ENCODE data around the gene KPNA6. TPM values are rescaled to one million over a fixed set of nuclear protein-coding genes. Genes with fewer than 3 reads are reported as not detected.
"Not testable (repeated sequence)": the region's sequence is repeated elsewhere in the genome, so short reads cannot be mapped to it uniquely, and the experiment has no call there.

Gene KPNA6
- total RNA-seq, 1 donor from 2014 or later = 39.9 TPM

DNA sequence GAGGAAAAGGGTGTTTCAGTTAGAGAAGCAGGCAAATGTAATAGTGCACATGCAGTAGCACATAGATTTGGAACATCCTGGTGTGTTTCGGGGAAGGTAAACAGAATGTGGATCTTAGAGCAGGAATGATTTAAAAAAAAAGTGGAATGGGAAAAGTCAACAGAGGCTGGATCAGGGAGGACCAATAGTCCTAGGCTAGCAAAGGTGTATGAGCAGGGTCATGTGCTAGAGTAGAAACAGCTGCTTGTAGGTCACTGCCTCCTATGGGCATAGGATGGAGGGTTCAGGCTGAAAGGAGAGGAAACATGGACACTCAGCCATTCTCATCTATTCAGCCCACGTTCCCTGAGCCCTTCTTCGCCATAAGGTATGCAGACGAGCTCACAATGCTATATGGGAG is 3.7 kb upstream of the KPNA6 start:
- DNase-seq (ENCODE audit: low read depth) = no peak
- TF ChIP-seq, protein P1, sequence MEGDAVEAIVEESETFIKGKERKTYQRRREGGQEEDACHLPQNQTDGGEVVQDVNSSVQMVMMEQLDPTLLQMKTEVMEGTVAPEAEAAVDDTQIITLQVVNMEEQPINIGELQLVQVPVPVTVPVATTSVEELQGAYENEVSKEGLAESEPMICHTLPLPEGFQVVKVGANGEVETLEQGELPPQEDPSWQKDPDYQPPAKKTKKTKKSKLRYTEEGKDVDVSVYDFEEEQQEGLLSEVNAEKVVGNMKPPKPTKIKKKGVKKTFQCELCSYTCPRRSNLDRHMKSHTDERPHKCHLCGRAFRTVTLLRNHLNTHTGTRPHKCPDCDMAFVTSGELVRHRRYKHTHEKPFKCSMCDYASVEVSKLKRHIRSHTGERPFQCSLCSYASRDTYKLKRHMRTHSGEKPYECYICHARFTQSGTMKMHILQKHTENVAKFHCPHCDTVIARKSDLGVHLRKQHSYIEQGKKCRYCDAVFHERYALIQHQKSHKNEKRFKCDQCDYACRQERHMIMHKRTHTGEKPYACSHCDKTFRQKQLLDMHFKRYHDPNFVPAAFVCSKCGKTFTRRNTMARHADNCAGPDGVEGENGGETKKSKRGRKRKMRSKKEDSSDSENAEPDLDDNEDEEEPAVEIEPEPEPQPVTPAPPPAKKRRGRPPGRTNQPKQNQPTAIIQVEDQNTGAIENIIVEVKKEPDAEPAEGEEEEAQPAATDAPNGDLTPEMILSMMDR (conservative IDR thresholded peaks at IDR 0.05; ENCODE audit: low read depth, low read length) = no peak
- no peak overlapping the region for H3K4me3 ChIP-seq (ENCODE audit: low read depth, low read length)

DNA sequence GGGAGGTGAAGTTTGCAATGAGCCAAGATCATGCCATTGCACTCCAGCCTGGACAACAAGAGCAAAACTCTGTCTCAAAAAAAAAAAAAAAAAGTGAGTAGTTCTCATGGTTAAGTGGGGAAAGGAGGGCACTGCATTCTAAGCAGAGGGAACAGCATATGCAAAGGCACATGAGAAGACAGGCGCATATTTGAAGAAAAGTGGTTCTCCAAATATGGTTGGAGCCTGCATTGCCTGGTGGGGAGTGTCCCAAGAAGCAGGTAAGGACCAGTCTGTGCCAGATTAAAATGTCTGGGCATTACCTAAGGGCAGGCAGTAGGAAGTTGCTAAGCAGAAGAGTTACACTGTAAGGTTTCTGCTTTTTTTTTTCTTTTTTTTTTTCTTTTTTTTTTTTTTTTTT is 2.5 kb upstream of the KPNA6 start:
- H3K4me3 ChIP-seq (ENCODE audit: low read depth, low read length) = no peak overlapping the region
- TF ChIP-seq, protein P1 (conservative IDR thresholded peaks at IDR 0.05; ENCODE audit: low read depth, low read length) = no peak
- no peak for DNase-seq (ENCODE audit: low read depth)

DNA sequence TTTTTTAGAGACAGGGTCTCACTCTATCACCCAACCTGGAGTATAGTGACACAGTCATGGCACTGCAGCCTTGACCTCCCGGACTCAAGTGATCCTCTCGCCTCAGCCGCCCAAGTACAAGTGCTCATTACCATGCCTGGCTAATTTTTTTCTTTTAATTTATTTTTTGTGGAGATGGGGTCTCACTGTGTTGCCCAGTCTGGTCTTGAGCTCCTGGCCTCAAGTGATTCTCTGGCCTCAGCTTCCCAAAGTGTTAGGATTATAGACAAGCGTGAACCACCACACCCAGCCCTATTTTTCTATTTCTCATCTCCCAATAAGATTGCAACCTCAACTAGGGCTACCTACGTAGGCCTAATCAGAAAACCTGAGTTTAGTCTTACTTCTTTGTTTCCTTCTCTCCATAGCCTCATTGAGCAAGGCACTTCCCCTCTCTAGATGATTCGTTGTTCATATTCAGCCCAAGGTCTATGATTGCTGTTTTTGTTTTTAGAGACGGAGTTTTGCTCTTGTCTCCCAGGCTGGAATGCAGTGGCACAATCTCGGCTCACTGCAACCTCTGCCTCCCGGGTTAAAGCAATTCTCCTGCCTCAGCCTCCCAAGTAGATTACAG is 1.1 kb upstream of the KPNA6 start:
- TF ChIP-seq, protein P1 (conservative IDR thresholded peaks at IDR 0.05; ENCODE audit: low read depth, low read length) = no peak
- no peak for DNase-seq (ENCODE audit: low read depth)
- H3K4me3 ChIP-seq (ENCODE audit: low read depth, low read length) = no peak overlapping the region

DNA sequence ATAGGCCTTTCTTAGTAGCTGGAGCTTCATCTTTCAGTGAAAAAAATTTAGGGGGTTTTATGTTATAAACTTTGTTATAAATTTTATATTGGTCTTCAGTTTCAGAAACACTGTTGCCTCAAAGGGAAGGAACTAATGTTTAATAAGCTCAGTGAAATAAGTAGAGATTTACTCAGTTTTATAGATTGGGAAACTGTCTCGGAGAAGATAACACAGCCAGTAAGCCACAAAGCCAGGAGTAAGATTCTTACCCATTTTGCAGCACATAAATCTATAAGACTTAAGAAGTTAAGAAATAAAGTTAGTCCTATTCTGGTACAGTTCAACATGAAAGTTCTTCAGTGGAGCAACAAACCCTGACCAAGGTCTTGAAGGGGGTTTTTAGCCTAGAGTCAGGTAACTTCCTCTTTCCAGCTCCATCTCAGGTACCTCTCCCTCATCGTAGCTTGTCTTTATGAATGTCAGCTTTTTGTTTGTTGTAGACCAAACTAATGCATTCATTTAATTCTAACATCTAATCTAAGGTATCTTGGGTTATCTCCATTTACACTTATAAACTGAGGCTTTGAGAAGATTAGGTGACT is 3.3 kb downstream of the KPNA6 start:
- H3K4me3 ChIP-seq (ENCODE audit: low read depth, low read length) = no peak overlapping the region
- TF ChIP-seq, protein P1 (conservative IDR thresholded peaks at IDR 0.05; ENCODE audit: low read depth, low read length) = no peak
- no peak for DNase-seq (ENCODE audit: low read depth)

DNA sequence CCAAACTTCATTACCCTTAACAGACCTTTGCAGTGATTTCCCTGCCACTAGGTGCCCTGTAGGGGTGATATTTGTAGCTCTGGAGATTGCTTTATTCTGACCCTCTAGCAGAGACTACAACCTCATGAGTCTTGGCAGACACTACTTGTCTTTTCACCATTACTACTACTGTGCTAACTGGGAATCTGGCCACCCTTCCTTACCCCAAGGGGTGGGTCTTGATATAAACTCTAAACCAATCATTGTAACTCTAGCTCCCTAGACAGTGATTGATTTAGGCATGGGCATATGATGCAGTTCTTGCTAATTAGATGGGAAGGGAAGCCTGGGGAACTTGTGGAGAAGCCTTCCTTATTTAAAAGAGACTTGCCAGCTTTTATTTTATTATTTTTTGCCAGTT is 3.9 kb downstream of the KPNA6 start:
- DNase-seq (ENCODE audit: low read depth) = no peak
- TF ChIP-seq, protein P1 (conservative IDR thresholded peaks at IDR 0.05; ENCODE audit: low read depth, low read length) = no peak
- H3K4me3 ChIP-seq (ENCODE audit: low read depth, low read length) = no peak overlapping the region

DNA sequence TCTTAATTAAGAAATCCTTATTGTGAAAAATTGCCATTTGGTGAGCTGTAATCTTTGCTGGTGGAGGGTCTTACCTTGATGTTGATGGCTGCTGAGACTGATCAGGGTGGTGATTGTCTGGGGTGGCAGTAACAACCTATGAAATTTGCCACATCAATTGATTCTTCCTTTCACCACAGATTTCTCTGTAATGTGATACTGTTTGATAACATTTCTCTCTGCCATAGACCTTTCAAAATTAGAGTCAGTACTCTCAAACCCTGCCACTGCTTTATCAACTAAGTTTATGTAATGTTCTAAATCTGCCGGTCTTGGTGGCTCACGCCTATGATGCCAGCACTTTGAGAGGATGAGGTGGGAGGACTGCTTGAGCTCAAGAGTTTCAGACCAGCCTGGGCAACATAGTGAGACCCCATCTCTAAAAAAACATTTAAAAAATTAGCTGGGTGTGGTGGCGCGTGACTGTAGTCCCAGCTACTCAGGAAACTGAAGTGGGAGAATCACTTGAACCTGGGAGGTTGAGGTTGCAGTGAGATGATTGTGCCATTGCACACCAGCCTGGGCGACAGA is 5.0 kb downstream of the KPNA6 start:
- H3K4me3 ChIP-seq (ENCODE audit: low read depth, low read length) = no peak overlapping the region
- TF ChIP-seq, protein P1 (conservative IDR thresholded peaks at IDR 0.05; ENCODE audit: low read depth, low read length) = no peak
- DNase-seq (ENCODE audit: low read depth) = no peak

DNA sequence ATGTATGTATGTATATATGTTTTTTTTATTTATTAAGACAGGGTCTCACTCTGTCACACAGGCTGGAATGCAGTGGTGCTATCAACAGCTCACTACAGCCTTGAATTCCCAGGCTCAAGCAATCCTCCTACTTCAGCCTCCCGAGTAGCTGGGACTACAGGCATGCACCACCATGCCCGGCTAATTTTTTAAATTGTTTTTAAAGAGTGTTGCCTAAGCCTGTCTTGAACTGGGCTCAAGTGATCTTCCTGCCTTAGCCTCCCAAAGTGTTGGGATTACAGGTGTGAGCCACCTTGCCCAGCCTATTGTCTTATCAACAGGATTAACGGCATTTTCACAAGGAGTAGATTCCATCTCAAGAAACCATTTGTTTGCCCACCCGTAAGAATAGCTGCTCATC is 5.6 kb downstream of the KPNA6 start:
- not testable (repeated sequence) for H3K4me3 ChIP-seq (ENCODE audit: low read depth, low read length); DNase-seq (ENCODE audit: low read depth)

All from epithelial cell of proximal tubule (primary cell).